Measurements from ENCODE around the gene UNC13D. TPM values are rescaled to one million over a fixed set of nuclear protein-coding genes. Genes with fewer than 3 reads are reported as not detected.
A peak's percentile ranks its signal among the peaks of the same experiment; 100 is the strongest.

The UNC13D gene
- total RNA-seq, 4 donors from 2014 or later: 3.2 to 27.1 (median 8.2) TPM

- no peak for TF ChIP-seq CTCF (IDR thresholded peaks at IDR 0.05)
- ATAC-seq (ENCODE audit: low FRiP score) (no peak), DNase-seq (ENCODE audit: low spot score) (no peak)
These were observed 44.8 kb downstream of the UNC13D start for GRCh38 chr17:75799402-75799801.

GRCh38 chr17:75795820-75796607 is 48.2 kb downstream of the UNC13D start:
- TF ChIP-seq CTCF (IDR thresholded peaks at IDR 0.05): no peak
- no peak for ATAC-seq (ENCODE audit: low FRiP score)
- no peak for DNase-seq (ENCODE audit: low spot score)

- no peak for ATAC-seq (ENCODE audit: low FRiP score)
- DNase-seq (ENCODE audit: low spot score): no peak
- no peak for TF ChIP-seq CTCF (IDR thresholded peaks at IDR 0.05)
These were observed 50.7 kb downstream of the UNC13D start for GRCh38 chr17:75793460-75793859.

GRCh38 chr17:75791254-75791653 is 53.0 kb downstream of the UNC13D start:
- no peak for DNase-seq (ENCODE audit: low spot score)
- ATAC-seq (ENCODE audit: low FRiP score): no peak
- TF ChIP-seq CTCF (IDR thresholded peaks at IDR 0.05): no peak

GRCh38 chr17:75785016-75785890 is 59.0 kb downstream of the UNC13D start:
- DNase-seq (ENCODE audit: low spot score): peak; percentile 61
- TF ChIP-seq CTCF (IDR thresholded peaks at IDR 0.05): no peak
- ATAC-seq (ENCODE audit: low FRiP score): peak; percentile 79

GRCh38 chr17:75784473-75785015 is 59.7 kb downstream of the UNC13D start, which contains the start of gene UNK:
Gene UNK (plus strand): TSS chr17:75784806. CDS start chr17:75784881, 75 bp downstream.
- DNase-seq (ENCODE audit: low spot score) (peak; percentile 87), ATAC-seq (ENCODE audit: low FRiP score) (peak; percentile 92)
- TF ChIP-seq CTCF (IDR thresholded peaks at IDR 0.05): no peak
